ENCODE measurements around the gene CDC5L.

Gene CDC5L

DNA sequence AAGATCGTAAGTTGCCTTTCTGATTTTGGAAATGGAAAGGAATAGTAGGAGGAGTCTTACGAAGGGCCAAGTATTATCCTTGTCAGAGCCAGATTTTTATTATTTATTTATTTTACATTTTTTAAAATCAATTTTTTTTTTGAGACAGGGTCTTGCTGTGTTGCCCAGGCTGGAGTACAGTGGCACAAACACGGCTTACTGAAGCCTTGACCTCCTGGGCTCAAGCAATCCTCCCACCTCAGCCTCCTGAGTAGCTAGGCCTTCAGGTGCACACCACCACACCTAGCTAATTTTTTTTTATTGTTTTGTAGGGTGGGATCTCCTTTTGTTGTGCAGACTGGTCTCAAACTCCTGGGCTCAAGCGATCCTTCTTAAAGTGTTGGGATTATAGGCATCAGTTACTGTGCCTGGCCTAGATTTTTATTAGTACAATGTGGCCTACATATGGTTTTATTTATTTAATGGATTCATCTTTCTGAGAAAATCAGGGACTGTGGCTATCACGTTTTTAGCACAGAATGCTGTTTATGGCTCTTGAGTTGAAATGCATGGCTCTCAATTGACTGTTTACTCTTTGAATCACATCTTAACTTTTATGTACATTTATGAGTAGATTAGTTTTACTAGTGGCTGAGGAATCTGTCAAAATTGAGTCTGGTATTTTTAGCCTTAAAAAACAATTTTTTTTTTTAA is 16.7 kb downstream of the CDC5L start:
- TF ChIP-seq ZFX (IDR thresholded peaks at IDR 0.05; ENCODE audit: borderline replicate concordance), result no peak
- TF ChIP-seq, protein P1, sequence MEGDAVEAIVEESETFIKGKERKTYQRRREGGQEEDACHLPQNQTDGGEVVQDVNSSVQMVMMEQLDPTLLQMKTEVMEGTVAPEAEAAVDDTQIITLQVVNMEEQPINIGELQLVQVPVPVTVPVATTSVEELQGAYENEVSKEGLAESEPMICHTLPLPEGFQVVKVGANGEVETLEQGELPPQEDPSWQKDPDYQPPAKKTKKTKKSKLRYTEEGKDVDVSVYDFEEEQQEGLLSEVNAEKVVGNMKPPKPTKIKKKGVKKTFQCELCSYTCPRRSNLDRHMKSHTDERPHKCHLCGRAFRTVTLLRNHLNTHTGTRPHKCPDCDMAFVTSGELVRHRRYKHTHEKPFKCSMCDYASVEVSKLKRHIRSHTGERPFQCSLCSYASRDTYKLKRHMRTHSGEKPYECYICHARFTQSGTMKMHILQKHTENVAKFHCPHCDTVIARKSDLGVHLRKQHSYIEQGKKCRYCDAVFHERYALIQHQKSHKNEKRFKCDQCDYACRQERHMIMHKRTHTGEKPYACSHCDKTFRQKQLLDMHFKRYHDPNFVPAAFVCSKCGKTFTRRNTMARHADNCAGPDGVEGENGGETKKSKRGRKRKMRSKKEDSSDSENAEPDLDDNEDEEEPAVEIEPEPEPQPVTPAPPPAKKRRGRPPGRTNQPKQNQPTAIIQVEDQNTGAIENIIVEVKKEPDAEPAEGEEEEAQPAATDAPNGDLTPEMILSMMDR (IDR thresholded peaks at IDR 0.05), result no peak
- no peak overlapping the region for H3K27ac ChIP-seq

DNA sequence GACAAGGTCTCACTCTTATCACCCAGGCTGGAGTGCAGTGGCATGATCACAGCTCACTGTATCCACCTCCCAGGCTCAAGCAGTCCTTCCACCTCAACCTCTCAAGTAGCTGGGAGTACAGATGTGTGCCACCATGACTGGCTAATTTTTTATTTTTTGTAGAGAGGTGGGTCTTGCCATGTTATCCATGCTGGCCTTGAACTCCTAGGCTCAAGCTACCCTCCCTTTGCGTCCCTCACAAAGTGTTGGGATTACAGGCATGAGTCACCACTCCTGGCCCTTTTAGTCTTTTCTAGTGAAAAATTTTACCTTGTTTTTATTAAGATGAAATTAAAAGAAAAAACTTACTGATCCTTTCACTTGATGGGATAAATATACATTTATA is 17.2 kb downstream of the CDC5L start:
- no peak for TF ChIP-seq ZFX (IDR thresholded peaks at IDR 0.05; ENCODE audit: borderline replicate concordance)
- TF ChIP-seq, protein P1 (IDR thresholded peaks at IDR 0.05), result no peak
- no peak overlapping the region for H3K27ac ChIP-seq

DNA sequence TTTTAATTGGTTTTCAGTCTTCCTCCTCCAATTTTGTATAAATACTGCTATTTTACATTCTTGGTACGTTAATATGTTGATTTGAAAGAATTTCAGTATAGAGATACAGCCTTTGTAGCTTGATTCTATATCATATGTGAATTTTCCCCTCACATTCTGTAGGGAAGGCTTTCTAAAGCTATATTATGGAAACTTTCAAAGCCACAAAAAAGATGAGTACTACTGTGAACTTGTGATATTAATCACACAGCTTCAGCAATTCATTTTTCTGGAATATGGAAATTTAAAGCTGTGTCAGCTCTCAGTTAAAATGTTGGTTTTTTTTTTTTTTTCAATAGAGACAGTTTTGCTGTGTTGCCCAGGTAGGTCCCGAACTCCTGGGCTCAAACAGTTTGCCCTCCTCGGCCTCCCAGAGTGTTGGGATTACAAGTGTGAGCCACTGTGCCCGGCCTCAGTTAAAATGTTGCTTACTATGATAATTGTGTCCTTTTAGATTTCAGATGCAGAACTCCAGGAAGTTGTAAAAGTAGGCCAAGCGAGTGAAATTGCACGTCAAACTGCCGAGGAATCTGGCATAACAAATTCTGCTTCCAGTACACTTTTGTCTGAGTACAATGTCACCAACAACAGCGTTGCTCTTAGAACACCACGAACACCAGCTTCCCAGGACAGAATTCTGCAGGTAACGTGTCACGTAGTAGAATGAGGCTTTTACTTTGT is 20.6 kb downstream of the CDC5L start:
- H3K27ac ChIP-seq, result no peak overlapping the region
- TF ChIP-seq ZFX (IDR thresholded peaks at IDR 0.05; ENCODE audit: borderline replicate concordance), result no peak
- TF ChIP-seq, protein P1 (IDR thresholded peaks at IDR 0.05), result no peak

DNA sequence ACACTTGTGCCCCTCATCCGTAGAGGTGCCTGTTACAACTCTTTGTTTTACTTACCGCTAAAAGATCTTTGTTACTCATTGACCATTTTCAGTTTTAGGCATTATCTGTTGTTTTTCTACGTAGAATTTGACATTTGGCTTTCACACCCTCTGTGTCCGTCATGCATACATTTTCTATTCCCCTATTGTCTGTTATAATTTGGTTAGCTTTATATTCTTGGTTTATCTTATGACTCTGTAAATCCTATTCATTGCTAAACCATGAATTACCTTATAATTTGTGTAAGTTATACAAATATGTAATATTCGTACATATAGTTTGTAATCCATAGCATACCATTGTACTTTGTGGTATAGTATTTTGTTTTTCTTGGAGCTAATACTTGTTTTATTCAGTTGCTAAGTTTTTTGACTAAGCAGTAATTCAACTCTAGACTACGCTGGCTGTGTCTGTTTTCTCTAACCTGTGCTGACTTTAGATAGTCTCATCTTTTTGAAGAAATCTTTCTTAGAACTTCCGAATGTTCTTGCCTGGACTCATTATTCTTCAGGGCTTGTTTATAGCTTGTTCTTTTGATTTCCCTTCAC is 21.8 kb downstream of the CDC5L start:
- TF ChIP-seq, protein P1 (IDR thresholded peaks at IDR 0.05), result no peak
- TF ChIP-seq ZFX (IDR thresholded peaks at IDR 0.05; ENCODE audit: borderline replicate concordance), result no peak
- no peak overlapping the region for H3K27ac ChIP-seq

DNA sequence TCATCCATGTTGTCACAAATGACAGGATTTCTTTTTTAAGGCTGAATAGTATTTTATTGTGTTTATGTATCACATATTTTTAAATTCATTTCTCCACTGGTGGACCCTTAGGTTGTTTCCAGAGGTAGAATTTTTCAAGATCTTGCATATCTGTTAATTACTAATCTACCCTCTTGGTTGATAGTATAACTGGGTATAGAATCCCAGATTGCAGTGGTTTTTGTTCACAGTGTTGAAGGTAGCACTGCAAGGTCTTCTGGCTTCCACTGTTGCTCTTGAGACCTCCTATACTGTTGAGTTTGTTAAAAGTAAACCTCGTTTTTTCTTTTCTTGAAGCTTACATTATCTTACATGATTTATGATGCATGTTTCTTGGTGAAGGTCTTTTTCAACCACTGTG is 22.9 kb downstream of the CDC5L start:
- TF ChIP-seq, protein P1 (IDR thresholded peaks at IDR 0.05), result no peak
- no peak for TF ChIP-seq ZFX (IDR thresholded peaks at IDR 0.05; ENCODE audit: borderline replicate concordance)
- H3K27ac ChIP-seq, result no peak overlapping the region

DNA sequence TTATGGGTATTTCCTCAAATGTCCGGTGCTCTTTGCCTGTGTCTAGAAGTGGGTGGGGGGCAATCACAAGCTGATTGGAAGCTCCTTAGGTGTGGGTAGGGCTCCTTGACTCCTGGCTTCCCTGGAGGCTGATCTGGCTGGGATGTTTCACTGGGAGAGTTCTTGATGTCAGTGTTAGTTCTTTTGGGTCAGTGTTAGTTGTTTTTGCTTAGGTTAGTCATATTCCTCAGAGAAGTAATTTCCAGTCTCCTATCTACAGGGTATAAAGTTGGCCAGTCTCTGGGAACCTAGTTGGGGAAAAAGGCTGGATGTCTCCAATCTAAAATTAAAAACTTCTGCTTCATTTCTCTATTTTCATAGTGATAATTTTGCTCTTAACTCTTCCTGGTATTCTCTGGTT is 23.6 kb downstream of the CDC5L start:
- no peak overlapping the region for H3K27ac ChIP-seq
- TF ChIP-seq ZFX (IDR thresholded peaks at IDR 0.05; ENCODE audit: borderline replicate concordance), result no peak
- TF ChIP-seq, protein P1 (IDR thresholded peaks at IDR 0.05), result no peak

DNA sequence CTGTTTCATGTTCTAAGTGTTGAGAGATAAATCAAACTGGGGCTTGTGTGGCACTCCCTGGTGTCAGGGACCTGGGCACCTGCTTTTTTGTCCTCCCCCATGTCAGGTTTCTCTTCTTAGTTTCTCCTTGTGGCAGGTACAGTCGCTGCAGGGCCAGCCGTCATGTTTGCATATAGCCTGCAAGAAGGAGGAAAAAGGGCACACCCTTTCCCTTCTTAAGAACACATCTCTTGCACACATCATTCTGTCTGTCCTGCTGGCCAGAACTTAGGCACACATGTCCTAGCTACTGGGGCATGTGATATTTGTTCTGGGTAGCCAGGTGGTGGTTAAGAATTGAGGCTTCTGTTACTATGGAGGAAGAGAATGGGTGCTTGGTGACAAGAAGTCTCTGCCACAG is 27.9 kb downstream of the CDC5L start:
- H3K27ac ChIP-seq, result no peak overlapping the region
- TF ChIP-seq ZFX (IDR thresholded peaks at IDR 0.05; ENCODE audit: borderline replicate concordance), result no peak
- TF ChIP-seq, protein P1 (IDR thresholded peaks at IDR 0.05), result no peak
